ENCODE results near the gene MYH1.
"Not testable (repeated sequence)": the region's sequence is repeated elsewhere in the genome, so short reads cannot be mapped to it uniquely, and the experiment has no call there.

MYH1 gene

DNA sequence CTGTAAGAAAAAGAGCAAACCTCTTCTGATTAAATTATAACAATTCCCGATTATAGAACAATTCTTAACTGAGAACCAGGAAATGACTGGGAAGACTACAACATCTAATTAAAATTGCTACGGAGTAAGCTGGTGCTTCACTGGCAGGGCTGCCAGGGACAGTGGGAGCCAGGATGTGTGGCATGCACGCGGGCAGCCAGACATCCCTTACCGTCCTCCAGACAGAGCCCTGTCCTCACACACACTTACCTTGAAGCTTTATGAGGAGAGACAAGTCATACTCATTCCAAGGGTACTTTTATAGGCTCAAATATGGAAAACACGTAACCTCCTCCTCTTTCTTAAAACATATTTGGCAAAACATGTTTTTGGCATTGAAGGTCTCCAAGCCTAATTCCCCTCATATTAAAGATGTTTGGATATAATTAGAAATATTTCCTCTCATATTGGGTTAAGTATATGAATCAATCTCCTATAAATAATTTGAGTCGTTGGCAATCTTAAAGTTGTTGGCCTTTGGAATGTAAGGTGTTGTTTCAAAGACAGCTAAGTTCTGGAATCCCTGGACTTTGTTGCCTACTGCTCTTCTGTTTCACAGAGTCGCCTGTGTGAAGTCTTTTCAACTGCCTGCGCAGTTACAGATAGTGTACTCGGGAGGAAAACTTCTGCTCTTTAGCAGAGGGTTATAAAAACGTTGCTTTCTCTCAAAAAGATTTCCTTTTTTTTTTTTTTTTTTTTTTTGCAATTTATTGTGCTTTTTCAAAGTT is at the start of gene MYH1:
Gene MYH1 (minus strand): TSS at position 272 of the 767 bp plus-strand sequence. CDS start 1,900 bp downstream, outside the sequence.
- ATAC-seq = no peak

GRCh38 chr17:10563991-10564660 is 45.8 kb upstream of the MYH1 start:
- ATAC-seq (no peak), DNase-seq (no peak)

More for the DNA sequence above, at the start of gene MYH1:
- no peak for DNase-seq

- ATAC-seq = no peak
- DNase-seq = no peak
Measured at GRCh38 chr17:10558049-10558448, 39.7 kb upstream of the MYH1 start.

GRCh38 chr17:10557422-10557821 is 39.1 kb upstream of the MYH1 start:
- ATAC-seq (no peak), DNase-seq (no peak)

DNA sequence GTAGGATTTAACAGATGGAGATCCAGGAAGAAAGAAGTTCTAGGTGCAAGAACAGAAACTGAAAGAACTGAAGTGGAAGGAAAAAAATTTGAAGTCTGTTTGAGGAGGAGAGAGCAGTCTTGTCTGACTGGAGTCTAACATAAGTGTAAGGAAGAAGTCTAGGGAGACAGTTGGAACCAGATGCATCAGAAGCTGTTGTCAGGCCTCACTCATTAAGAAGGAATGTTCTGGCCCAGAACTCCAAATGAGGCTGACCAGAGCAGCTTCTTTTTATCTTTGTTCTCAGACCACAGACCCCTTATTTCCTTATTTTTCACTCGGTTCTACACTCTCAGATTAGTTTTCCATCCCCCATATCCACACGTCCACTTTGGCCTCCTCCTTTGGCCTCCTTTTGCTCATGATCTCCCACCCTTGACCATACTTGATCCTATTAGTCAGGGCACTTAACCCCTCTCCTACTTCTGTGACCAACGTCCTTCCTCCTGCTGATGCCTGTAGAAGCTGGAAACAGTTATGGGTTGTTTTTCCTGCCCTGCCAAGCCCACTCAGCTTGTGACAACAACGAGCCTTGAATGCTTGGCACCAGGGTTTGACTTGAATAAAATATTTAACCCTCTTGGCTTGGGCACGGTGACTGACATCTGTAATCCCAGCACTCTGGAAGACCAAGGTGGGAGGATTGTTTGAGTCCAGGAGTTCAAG is 38.1 kb upstream of the MYH1 start:
- DNase-seq (no peak), ATAC-seq (no peak)

DNA sequence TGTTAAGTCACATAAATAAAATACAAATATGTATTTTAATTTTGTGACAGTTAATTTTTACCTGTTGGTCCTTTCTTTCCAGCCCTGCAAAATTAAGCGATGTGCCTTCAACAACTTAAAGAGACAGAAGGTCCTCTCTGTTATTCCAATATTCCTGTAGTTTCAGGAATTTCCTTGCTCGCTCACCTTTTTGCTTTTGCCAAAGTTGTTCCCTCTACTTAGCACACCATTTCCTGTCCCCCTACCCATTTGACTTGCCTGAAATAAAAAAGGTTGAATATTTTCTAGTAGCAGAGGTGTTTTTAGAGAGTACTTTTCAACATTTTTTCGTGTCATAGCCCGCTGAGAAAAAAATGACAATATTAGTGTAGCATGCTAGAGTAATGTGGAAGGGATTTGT is 31.7 kb upstream of the MYH1 start:
- no peak for ATAC-seq
- DNase-seq = no peak

GRCh38 chr17:10549096-10549842 is 30.9 kb upstream of the MYH1 start, which contains the start of gene MYH2:
Gene MYH2 (minus strand): TSS chr17:10549658. CDS start chr17:10547920, 1,738 bp downstream.
- no peak for DNase-seq
- ATAC-seq = no peak

- ATAC-seq (no peak), DNase-seq (no peak)
Measured at GRCh38 chr17:10547351-10547750, 29.0 kb upstream of the MYH1 start.

- ATAC-seq = not testable (repeated sequence)
Measured at GRCh38 chr17:10543486-10543885, 25.1 kb upstream of the MYH1 start.

DNA sequence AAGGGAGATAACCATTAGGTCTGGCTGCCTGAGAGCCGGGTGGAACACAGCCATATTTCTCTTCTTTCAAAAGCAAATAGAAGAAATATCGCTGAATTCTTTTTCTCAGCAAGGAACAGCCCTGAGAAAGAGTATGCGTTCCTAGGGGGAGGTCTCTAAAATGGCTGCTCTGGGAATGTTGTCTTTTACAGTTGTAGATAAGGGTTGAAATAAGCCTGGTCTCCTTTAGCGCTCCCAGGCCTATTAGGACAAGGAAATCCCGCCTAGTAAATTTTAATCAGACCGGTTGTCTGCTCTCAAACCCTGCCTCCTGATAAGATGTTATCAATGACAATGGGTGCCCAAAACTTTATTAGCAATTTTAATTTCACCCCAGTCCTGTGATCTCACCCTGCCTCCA is 22.8 kb upstream of the MYH1 start:
- not testable (repeated sequence) for ATAC-seq, DNase-seq

More at GRCh38 chr17:10543486-10543885, 25.1 kb upstream of the MYH1 start:
- DNase-seq = not testable (repeated sequence)

DNA sequence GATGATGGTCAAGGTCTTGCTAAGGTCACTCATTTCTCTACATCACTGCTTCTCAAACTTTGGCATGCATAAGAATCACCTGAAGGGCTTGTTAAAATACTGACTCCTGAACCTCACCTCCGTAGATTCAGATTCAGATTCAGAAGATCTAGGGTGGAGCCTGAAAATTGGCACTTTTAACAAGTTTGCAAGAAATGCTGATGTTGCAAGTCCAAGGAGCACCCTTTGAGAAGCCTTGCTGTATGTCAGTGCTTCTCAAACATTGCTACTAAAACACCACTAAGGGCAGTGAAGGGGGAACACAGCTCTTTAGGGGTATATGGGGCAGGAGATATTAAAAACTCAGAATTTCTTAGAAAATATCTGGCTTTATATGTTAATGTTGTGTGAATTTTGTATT is 13.7 kb upstream of the MYH1 start:
- DNase-seq (no peak), ATAC-seq (no peak)

DNA sequence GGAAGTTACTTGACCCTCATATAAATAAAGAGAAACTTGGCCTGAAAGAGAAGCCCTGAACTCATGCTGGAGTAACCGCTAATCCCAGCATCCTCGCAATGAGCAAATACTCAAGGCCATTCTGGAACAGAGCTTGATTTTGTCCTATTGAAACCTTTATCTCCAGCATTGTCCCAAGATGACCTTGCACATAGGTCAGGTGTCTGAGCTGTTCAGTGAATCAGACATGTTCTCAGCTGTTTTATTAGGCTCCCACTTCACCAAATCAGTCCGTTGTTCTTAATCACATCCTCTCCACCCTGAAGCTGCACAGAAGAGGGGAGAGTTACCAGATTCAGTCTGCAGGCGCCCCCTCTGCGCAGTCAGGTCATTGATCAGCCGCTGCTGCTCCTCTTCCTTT is 9.1 kb upstream of the MYH1 start:
- ATAC-seq = no peak

DNA sequence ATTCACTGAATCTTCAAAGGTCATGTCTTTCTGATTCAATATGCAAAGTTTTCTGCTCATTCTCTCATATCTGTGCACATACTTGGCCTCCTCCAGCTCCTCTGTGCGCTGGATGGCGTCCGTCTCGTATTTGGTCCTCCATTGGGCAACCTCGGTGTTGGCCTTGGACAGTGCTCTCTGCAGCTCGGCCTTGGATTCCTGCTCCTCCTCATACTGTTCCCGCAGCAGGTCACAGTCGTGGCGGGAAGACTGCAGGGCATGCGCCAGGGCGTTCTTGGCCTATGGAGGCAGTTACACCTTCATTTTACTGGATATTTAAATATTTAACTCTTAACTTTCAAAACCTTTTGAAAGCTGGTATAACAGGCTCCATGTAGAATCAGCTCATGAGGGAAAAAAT is 8.2 kb upstream of the MYH1 start:
- no peak for ATAC-seq
- DNase-seq = no peak

More for the DNA sequence above, 9.1 kb upstream of the MYH1 start:
- no peak for DNase-seq

GRCh38 chr17:10523064-10523463 is 4.7 kb upstream of the MYH1 start:
- no peak for DNase-seq
- no peak for ATAC-seq

DNA sequence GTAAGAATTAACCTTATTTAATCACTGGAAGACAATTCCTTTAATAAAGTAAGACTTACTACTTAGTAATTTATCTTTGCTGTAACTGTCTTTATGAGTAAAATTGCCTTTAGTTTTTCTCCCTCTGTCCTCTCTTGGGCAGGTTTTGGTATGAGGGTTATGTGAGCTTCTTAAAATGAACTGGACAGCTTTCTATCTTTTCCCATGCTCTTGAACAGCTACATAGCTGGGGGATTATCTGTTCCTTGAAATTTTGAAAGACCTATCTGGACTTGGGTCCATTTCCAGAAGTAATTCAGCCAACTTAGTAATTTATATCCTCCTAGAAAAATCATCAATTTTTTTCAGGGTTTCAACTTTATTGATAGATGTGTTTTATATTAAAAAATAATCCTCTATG is 3.6 kb upstream of the MYH1 start:
- ATAC-seq (no peak), DNase-seq (no peak)

- DNase-seq (no peak), ATAC-seq (no peak)
Measured at GRCh38 chr17:10516638-10517037, 1.7 kb downstream of the MYH1 start.

- ATAC-seq (no peak), DNase-seq (no peak)
Measured at GRCh38 chr17:10516065-10516464, 2.3 kb downstream of the MYH1 start.

DNA sequence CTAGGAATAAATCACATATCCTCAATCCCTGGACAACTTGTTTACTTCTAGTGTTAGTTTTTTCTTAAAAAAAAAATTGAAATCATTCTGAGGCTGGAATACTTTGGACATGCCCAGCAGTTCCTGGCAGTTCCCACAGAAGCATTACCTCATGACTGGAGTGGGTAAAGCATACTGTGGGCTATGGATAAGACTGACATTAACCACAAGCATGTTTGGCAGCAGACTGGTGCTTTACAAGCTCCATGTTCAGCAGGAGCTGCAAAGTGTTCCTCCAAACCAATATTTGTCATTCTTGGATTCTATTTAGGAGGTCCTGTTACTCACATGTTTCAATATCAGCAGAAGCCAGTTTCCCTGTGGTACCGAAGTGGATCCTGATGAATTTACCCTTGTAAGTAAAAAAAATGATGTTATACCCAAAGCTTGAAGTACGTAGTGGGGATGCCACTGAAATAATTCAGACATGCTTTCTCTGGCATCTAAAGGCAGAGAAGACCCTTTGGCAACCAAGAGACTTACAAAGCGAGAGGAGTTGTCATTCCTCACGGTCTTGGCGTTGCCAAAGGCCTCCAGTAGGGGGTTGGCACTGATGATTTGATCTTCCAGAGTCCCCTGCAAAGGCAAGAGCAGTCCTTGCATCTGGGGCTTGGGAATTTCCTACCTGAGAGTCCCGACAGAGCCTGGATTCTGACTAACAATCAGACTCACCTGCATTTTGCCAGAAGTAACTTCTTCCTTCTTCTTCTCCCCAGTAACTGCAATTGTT is 4.9 kb downstream of the MYH1 start:
- DNase-seq = no peak

DNA sequence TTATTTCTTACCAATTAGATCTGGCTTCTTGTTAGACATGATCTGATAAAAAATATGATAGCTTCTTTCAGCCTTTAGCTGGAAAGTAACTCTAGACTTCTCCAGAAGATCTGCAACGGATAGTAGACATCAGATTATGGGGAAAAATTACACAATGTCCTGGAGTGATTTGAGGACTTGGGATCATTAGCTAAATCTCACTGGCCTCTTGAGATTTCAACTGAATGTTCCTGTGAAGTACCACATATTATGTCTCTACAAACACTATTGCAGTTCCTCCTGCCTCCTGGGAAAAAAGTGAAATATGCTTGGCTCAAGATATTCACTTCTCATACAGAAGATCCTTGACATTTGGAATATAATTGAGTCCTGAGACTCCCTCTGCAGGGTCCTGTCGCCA is 5.5 kb downstream of the MYH1 start:
- no peak for ATAC-seq
- no peak for DNase-seq

More for the DNA sequence above, 4.9 kb downstream of the MYH1 start:
- no peak for ATAC-seq

DNA sequence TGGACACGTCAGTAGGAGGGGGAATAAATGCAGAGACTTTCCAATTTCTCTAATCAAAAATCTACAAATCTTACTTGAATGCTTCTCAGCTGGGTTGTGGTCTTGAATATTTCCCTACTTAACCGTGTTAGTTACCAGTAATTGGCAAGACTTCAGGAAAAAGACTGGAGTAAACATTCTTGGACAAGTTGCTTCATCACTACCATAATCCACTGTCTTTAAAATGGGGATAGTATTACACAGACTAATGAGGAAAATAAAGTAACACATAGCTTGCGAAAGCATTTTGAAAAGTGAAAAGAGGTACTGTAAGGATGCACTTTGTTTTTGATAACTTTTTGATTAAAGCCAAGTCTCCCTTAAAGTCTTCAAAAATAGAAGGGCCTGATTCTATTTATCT is 18.4 kb downstream of the MYH1 start:
- DNase-seq = no peak
- ATAC-seq = no peak

DNA sequence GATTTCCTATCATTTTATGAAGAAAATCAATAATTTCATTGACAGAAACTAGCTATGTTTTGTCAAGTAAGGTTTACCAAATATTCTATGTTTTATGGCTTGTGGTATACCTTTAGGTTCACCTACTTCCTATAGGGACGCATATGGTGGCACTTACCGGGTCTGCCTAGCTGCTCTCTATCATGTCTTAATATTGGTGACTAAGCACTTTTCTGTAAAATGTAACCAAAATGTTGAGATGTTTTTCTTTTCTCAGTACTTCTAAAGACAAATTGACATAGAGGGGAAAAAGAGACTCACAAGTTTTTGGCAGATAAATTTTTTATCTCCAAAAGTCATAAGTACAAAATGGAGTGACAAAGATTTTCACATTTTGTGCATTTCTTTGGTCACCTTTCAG is 26.3 kb downstream of the MYH1 start:
- ATAC-seq (no peak), DNase-seq (no peak)

All from stimulated activated naive CD8-positive, alpha-beta T cell treated with anti-CD3 and anti-CD28 coated beads, Interleukin-15, Interleukin-2, amounts not matched to agents 100 U/mL and 50 U/mL, for 24 hours (primary cell).